Liver (tissue), 9 donors: Measurements from ENCODE around the gene LAMC3. TPM values are rescaled to one million over a fixed set of nuclear protein-coding genes. Genes with fewer than 3 reads are reported as not detected.

Source experiments
- DNase-seq: peaks from one replicate; pipeline ENCODE4 v3.0.0-alpha.2; 2017; ENCODE audit warnings: low spot score
- H3K27ac ChIP-seq, 2 donors: one replicate each; pipeline ENCODE4 v1.7.0; 2013; ENCODE audit warnings: inconsistent platforms in 2 of 2, low read length in 2 of 2, control low read depth in 1 of 2, low read depth in 1 of 2, mild to moderate bottlenecking in 1 of 2
- H3K27me3 ChIP-seq, 4 donors: one replicate each; pipeline versions ENCODE4 v1.6.1 to v1.7.0; 2013; ENCODE audit warnings: low read length in 3 of 4, inconsistent platforms in 1 of 4, mild to moderate bottlenecking in 1 of 4, moderate library complexity in 1 of 4; ENCODE audit not compliant: control insufficient read depth in 4 of 4, insufficient read depth in 4 of 4
- H3K36me3 ChIP-seq, 4 donors: one replicate each; pipeline versions ENCODE4 v1.6.1 to v1.7.0; 2013; ENCODE audit warnings: low read length in 3 of 4, mild to moderate bottlenecking in 3 of 4, low read depth in 1 of 4, moderate library complexity in 1 of 4; ENCODE audit not compliant: control insufficient read depth in 4 of 4, insufficient read depth in 3 of 4
- H3K4me1 ChIP-seq, 4 donors: one replicate each; pipeline versions ENCODE4 v1.6.1 to v1.7.0; 2013; ENCODE audit warnings: low read length in 3 of 4, mild to moderate bottlenecking in 3 of 4, moderate library complexity in 1 of 4; ENCODE audit not compliant: control insufficient read depth in 4 of 4, insufficient read depth in 4 of 4
- H3K4me3 ChIP-seq, 3 donors: one replicate each; pipeline versions ENCODE4 v1.6.1 to v1.7.0; 2013; ENCODE audit warnings: low read length in 3 of 3, control low read depth in 1 of 3, low read depth in 1 of 3, mild to moderate bottlenecking in 1 of 3
- H3K9ac ChIP-seq, 2 donors: one replicate each; pipeline ENCODE4 v1.7.0; 2013; ENCODE audit warnings: low read length in 2 of 2, mild to moderate bottlenecking in 2 of 2, moderate library complexity in 2 of 2, control low read depth in 1 of 2, low read depth in 1 of 2
- H3K9me3 ChIP-seq, 4 donors: one replicate each; pipeline versions ENCODE4 v1.6.1 to v1.7.0; 2013; ENCODE audit warnings: low read length in 3 of 4; ENCODE audit not compliant: control insufficient read depth in 4 of 4
- ATF3 ChIP-seq: IDR thresholded peaks from 2 replicates; pipeline ENCODE4 v1.6.1; 2016; ENCODE audit warnings: antibody characterized with exemption
- EGR1 ChIP-seq, 2 donors: IDR thresholded peaks; 2 replicates each; pipeline ENCODE4 v1.6.1; 2016 to 2018; ENCODE audit warnings: antibody characterized with exemption in 2 of 2, low read depth in 2 of 2
- FOXA1 ChIP-seq: IDR thresholded peaks from 2 replicates; pipeline ENCODE4 v1.6.1; 2016; ENCODE audit warnings: antibody characterized with exemption
- FOXA2 ChIP-seq: IDR thresholded peaks from 2 replicates; pipeline ENCODE4 v1.6.1; 2016; ENCODE audit warnings: antibody characterized with exemption
- GABPA ChIP-seq, 2 donors: IDR thresholded peaks in 1 of 2; conservative IDR thresholded peaks in 1 of 2; 2 replicates each; pipeline ENCODE4 v1.6.1; 2016; ENCODE audit warnings: antibody characterized with exemption in 2 of 2, mild to moderate bottlenecking in 1 of 2, moderate library complexity in 1 of 2
- HNF4G ChIP-seq: IDR thresholded peaks from 2 replicates; pipeline ENCODE4 v1.6.1; 2016; ENCODE audit warnings: antibody characterized with exemption
- MAX ChIP-seq: IDR thresholded peaks from 2 replicates; pipeline ENCODE4 v1.6.1; 2016; ENCODE audit warnings: antibody characterized with exemption
- REST ChIP-seq: IDR thresholded peaks from 2 replicates; pipeline ENCODE4 v1.6.1; 2016; ENCODE audit warnings: antibody characterized with exemption, mild to moderate bottlenecking
- RXRA ChIP-seq, 2 donors: IDR thresholded peaks; 2 replicates each; pipeline ENCODE4 v1.6.1; 2017 to 2018; ENCODE audit warnings: antibody characterized with exemption in 2 of 2, mild to moderate bottlenecking in 1 of 2
- YY1 ChIP-seq: IDR thresholded peaks from 2 replicates; pipeline ENCODE4 v1.6.1; 2016; ENCODE audit warnings: antibody characterized with exemption, mild to moderate bottlenecking
- ZBTB33 ChIP-seq: IDR thresholded peaks from 2 replicates; pipeline ENCODE4 v1.6.1; 2016; ENCODE audit warnings: antibody characterized with exemption
- WGBS: extraction: QIAGEN DNeasy Blood & Tissue Kit; methylation state at CpG from one replicate; pipeline ENCODE4 v1.1.7; 2013; 5-methylcytosine and 5-hydroxymethylcytosine counted together
- polyA plus RNA-seq, 2 donors: library from polyadenylated mRNA; stranded (reverse) in 1 of 2; unstranded in 1 of 2; fragments of 200-250 nt in 1 of 2; fragments of >200 nt in 1 of 2; fragmentation: Nextera tagmentation in 1 of 2; extraction: Ambion mirVana in 1 of 2; gene quantifications; one replicate each; pipeline versions ENCODE4 v1.2.1 to v1.2.3, GENCODE V29; 2013 to 2015
- total RNA-seq, 2 donors: library from RNA; depleted of rRNA; stranded (reverse); fragments of >200 nt; gene quantifications; one replicate each; pipeline ENCODE4 v1.2.3, GENCODE V29; 2014
- donor health status: healthy.
- donor health status: healthy.
- donor health status: healthy.
- donor health status: healthy.
- donor health status: healthy.

Gene LAMC3
- total and polyA plus RNA-seq, 4 donors = 1.4 to 5.9 (median 2.9) TPM

GRCh38 chr9:131085370-131086122, 76.6 kb downstream of the LAMC3 start:
- Histone ChIP-seq H3K27ac (no peak overlapping the region), H3K9me3 (no peaks in the 10 kb centered on the region), H3K36me3 (no peaks in the 10 kb centered on the region), H3K9ac (no peak overlapping the region), H3K4me1 (no peaks in the 10 kb centered on the region), H3K27me3 (no peaks in the 10 kb centered on the region), H3K4me3 (no peak overlapping the region)
- DNase-seq = no peak
- 79% methylated on average over 23 of the region's 23 CpGs for WGBS
- TF ChIP-seq RXRA (IDR thresholded peaks at IDR 0.05) (no peak), EGR1 (IDR thresholded peaks at IDR 0.05; ENCODE audit: low read depth in 2 of 2) (no peak), MAX (no peak), ZBTB33 (no peak), ATF3 (no peak), FOXA1 (no peak), GABPA (IDR thresholded peaks at IDR 0.05 in 1 of 2, conservative IDR thresholded peaks at IDR 0.05 in 1 of 2) (no peak)

- Histone ChIP-seq H3K27me3 (no peaks in the 10 kb centered on the region), H3K27ac (no peak overlapping the region), H3K36me3 (no peaks in the 10 kb centered on the region), H3K9me3 (no peaks in the 10 kb centered on the region), H3K9ac (no peak overlapping the region), H3K4me3 (no peak overlapping the region), H3K4me1 (no peaks in the 10 kb centered on the region)
- WGBS = 89% methylated on average over 19 of the region's 19 CpGs
- TF ChIP-seq REST (no peak), HNF4G (no peak), YY1 (no peak), FOXA2 (no peak)
- DNase-seq = no peak
Observed at GRCh38 chr9:131087354-131087893, 78.5 kb downstream of the LAMC3 start.
